Measurements from ENCODE around the gene AP4E1.

DNA sequence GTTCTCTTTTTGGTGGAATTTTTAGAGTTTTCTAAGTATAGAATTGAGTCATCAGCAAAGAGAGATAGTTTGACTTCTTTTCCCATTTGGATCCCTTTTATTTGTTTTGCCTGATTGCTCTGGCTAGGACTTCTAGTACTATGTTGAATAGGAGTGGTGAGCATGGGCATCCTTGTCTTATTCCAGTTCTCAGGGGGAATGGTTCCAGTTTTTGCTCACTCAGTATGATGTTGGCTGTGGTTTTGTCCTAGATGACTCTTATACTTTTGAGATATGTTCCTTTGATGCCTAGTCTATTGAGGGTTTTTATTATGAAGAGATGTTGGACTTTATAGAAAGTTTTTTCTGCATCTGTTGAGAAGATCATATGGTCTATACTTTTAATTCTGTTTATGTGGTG is 113.7 kb downstream of the AP4E1 start:
- no peak for TF ChIP-seq POLR2A (IDR thresholded peaks at IDR 0.05)
- TF ChIP-seq CTCF (IDR thresholded peaks at IDR 0.05), result no peak

Measured in breast epithelium (tissue), 3 donors.